ENCODE data around the gene NUS1. TPM values are rescaled to one million over a fixed set of nuclear protein-coding genes. Genes with fewer than 3 reads are reported as not detected.
"Not testable (repeated sequence)": the region's sequence is repeated elsewhere in the genome, so short reads cannot be mapped to it uniquely, and the experiment has no call there.

NUS1 gene
- total and polyA plus RNA-seq, 10 of the 15 experiments (the other 5 are each of a cell fraction or from before 2014, with no cell fraction given): 16.7 to 46.5 (median 22.1) TPM

GRCh38 chr6:117721520-117721919 lies 46.3 kb downstream of the NUS1 start:
- SMC1A ChIA-PET (ENCODE audit: uncharacterized antibody, unreplicated experiment); BruUV-seq (replicated peaks); RAD21 ChIA-PET (ENCODE audit: unreplicated experiment): not testable (repeated sequence)

GRCh38 chr6:117728626-117729025 lies 53.4 kb downstream of the NUS1 start:
- TF ChIP-seq RB1 (IDR thresholded peaks at IDR 0.05; ENCODE audit: borderline replicate concordance): no peak
- no peak for TF ChIP-seq E2F4 (IDR thresholded peaks at IDR 0.05; ENCODE audit: low read depth, low read length)
- no peak for TF ChIP-seq TCF7 (IDR thresholded peaks at IDR 0.05; ENCODE audit: borderline replicate concordance)
- no peaks in the 10 kb centered on the region for H4K20me1 ChIP-seq (ENCODE audit: control insufficient read depth, insufficient read depth)
- H3K27me3 ChIP-seq (replicated peaks in 1 of 2; ENCODE audit: control insufficient read depth in 2 of 2, insufficient read depth in 2 of 2, low read length in 1 of 2): no peaks in the 10 kb centered on the region
- in situ Hi-C loops (cut with MboI) (no loop called here), intact Hi-C loops (cut with micrococcal nuclease; ENCODE audit: unreplicated experiment) (no loop called here)
- H3K9ac ChIP-seq (ENCODE audit: control insufficient read depth, insufficient read depth, low read length): no peak overlapping the region
- ATAC-seq (no peak), DNase-seq (ENCODE audit: low read depth, low spot score) (no peak), FAIRE-seq (no peak)
- no peak overlapping the region for H3K4me3 ChIP-seq
- WGBS (ENCODE audit: insufficient coverage, insufficient replicate concordance, low lambda C conversion rate, missing lambda C conversion rate): 27% methylated on average over 1 of the region's 1 CpG
- H2AFZ ChIP-seq (ENCODE audit: control insufficient read depth, low read depth, low read length): no peak overlapping the region
- no TSS peak for BruUV-seq (replicated peaks)
- ChIA-PET SMC1A (ENCODE audit: uncharacterized antibody, unreplicated experiment) (interaction anchor here (1.1 kb wide), 1 partner anchor 10 kb away, joined by 5 read pairs; no protein-coding TSS in a partner anchor), POLR2A (no interaction called here), RAD21 (ENCODE audit: unreplicated experiment) (interaction anchor here (1.5 kb wide), 1 partner anchor 46 kb away, joined by 3 read pairs; no protein-coding TSS in a partner anchor), CTCF (interaction anchor here (0.6 to 1.0 kb wide), 3 partner anchors 279 to 678 kb away, joined by 3 read pairs; no protein-coding TSS in a partner anchor)
- H3K4me2 ChIP-seq (ENCODE audit: control insufficient read depth, insufficient read depth): no peak overlapping the region
- H3K4me1 ChIP-seq (ENCODE audit: control insufficient read depth, insufficient read depth, low read length): no peaks in the 10 kb centered on the region
- no peaks in the 10 kb centered on the region for H3K36me3 ChIP-seq (ENCODE audit: control insufficient read depth in 2 of 2, insufficient read depth in 2 of 2, low read length in 1 of 2)
- H3K27ac ChIP-seq (ENCODE audit: control insufficient read depth, insufficient read depth): no peak overlapping the region
- H3K79me2 ChIP-seq (ENCODE audit: control insufficient read depth, insufficient read depth, low read length): no peaks in the 10 kb centered on the region
- H3K9me3 ChIP-seq (replicated peaks; ENCODE audit: control insufficient read depth, insufficient read depth, low read length): no peaks in the 10 kb centered on the region

More at GRCh38 chr6:117721520-117721919, 46.3 kb downstream of the NUS1 start:
- H4K20me1 ChIP-seq (ENCODE audit: control insufficient read depth, insufficient read depth); DNase-seq (ENCODE audit: low read depth, low spot score); H3K9ac ChIP-seq (ENCODE audit: control insufficient read depth, insufficient read depth, low read length); H3K4me3 ChIP-seq; ATAC-seq; CTCF ChIA-PET; H3K27ac ChIP-seq (ENCODE audit: control insufficient read depth, insufficient read depth); H3K4me2 ChIP-seq (ENCODE audit: control insufficient read depth, insufficient read depth); FAIRE-seq; H3K27me3 ChIP-seq (replicated peaks in 1 of 2; ENCODE audit: control insufficient read depth in 2 of 2, insufficient read depth in 2 of 2, low read length in 1 of 2); H3K79me2 ChIP-seq (ENCODE audit: control insufficient read depth, insufficient read depth, low read length); in situ Hi-C loops (cut with MboI); POLR2A ChIA-PET; H3K36me3 ChIP-seq (ENCODE audit: control insufficient read depth in 2 of 2, insufficient read depth in 2 of 2, low read length in 1 of 2); H3K9me3 ChIP-seq (replicated peaks; ENCODE audit: control insufficient read depth, insufficient read depth, low read length); H2AFZ ChIP-seq (ENCODE audit: control insufficient read depth, low read depth, low read length); intact Hi-C loops (cut with micrococcal nuclease; ENCODE audit: unreplicated experiment); H3K4me1 ChIP-seq (ENCODE audit: control insufficient read depth, insufficient read depth, low read length): not testable (repeated sequence)
- WGBS (ENCODE audit: insufficient coverage, insufficient replicate concordance, low lambda C conversion rate, missing lambda C conversion rate): 91% methylated on average over 12 of the region's 12 CpGs
